ENCODE measurements around the gene ASPDH. TPM values are rescaled to one million over a fixed set of nuclear protein-coding genes. Genes with fewer than 3 reads are reported as not detected.

ASPDH gene
- total RNA-seq, 1 experiment from 2014 or later = not detected

DNA sequence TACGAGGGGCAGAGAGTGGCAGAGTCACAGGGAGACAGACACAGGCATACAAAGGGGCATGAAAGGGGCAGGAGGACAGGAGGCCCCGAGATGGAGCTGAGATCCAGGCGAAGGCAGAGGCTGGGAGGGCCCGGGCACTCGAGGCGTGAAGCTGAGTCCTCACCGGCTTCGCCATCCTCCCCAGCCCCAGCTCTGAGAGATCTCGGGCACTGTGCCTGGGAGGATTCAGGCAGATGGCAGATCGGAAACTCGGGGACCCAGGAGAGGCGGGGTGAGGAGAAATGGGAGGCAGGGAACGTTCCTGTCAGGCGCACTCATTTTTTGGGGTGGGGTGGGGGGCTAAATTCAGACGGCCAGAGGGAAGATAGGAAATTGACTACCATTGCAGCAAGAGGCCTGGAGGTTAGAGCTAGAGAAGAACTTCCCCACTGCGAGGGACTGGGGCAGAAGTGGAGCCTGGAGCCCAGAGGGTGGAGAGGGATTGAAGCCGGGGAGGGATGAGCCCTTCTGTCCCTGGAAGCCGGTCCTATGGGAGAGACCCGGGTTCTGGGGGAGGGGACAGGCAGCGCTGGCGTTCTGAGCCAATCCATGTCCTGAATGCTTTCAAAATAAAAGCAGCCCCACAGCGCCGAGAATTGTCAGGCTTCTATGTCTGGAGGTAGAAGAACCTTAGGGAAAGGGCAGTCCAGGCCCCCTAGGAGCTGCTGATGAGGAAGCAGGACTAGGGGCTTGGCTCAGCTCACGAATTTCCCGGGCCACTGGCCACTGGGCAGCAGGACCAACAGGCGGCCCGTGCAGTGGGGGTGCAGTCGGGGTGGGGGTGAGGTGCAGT, 42.0 kb upstream of the ASPDH start:
- CTCF ChIA-PET = interaction anchor here (0.6 to 2.6 kb wide), 23 partner anchors 8 to 375 kb away, joined by 3 to 40 read pairs (median 4); partner anchors contain the start of gene JOSD2
- ATAC-seq (no peak; the same call in 1 of the 2 replicates), DNase-seq (ENCODE audit: low read depth, low spot score) (no peak)
- POLR2A ChIA-PET = no interaction called here
- H3K4me3 ChIP-seq (replicated peaks in 1 of 2; ENCODE audit: low read depth in 1 of 2, low read length in 2 of 2) = peak overlapping the region; percentile 58 to 68
- H3K4me2 ChIP-seq (ENCODE audit: low read length) = peak overlapping the region; percentile 99
- no peaks in the 10 kb centered on the region for H3K36me3 ChIP-seq (ENCODE audit: control insufficient read depth in 1 of 2, insufficient read depth in 2 of 2, low read length in 2 of 2)
- intact Hi-C loops (cut with micrococcal nuclease) = no loop called here
- TF ChIP-seq TCF7L2 (IDR thresholded peaks at IDR 0.05; ENCODE audit: borderline replicate concordance, extremely low read depth, insufficient read depth, insufficient read length) (no peak), SIN3A (IDR thresholded peaks at IDR 0.05; ENCODE audit: low read depth) (no peak), EZH2phosphoT487 (IDR thresholded peaks at IDR 0.05; ENCODE audit: borderline replicate concordance) (no peak), CEBPB (IDR thresholded peaks at IDR 0.05; ENCODE audit: low read depth) (no peak), ZFX (IDR thresholded peaks at IDR 0.05) (no peak), EZH2 (IDR thresholded peaks at IDR 0.05) (no peak), YY1 (IDR thresholded peaks at IDR 0.05; ENCODE audit: extremely low read depth, insufficient replicate concordance, low read depth, low read length) (no peak)
- TF ChIP-seq, protein P1, sequence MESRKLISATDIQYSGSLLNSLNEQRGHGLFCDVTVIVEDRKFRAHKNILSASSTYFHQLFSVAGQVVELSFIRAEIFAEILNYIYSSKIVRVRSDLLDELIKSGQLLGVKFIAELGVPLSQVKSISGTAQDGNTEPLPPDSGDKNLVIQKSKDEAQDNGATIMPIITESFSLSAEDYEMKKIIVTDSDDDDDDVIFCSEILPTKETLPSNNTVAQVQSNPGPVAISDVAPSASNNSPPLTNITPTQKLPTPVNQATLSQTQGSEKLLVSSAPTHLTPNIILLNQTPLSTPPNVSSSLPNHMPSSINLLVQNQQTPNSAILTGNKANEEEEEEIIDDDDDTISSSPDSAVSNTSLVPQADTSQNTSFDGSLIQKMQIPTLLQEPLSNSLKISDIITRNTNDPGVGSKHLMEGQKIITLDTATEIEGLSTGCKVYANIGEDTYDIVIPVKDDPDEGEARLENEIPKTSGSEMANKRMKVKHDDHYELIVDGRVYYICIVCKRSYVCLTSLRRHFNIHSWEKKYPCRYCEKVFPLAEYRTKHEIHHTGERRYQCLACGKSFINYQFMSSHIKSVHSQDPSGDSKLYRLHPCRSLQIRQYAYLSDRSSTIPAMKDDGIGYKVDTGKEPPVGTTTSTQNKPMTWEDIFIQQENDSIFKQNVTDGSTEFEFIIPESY (IDR thresholded peaks at IDR 0.05; ENCODE audit: extremely low read depth, insufficient replicate concordance, low read length) = no peak
- TF ChIP-seq, protein P2, sequence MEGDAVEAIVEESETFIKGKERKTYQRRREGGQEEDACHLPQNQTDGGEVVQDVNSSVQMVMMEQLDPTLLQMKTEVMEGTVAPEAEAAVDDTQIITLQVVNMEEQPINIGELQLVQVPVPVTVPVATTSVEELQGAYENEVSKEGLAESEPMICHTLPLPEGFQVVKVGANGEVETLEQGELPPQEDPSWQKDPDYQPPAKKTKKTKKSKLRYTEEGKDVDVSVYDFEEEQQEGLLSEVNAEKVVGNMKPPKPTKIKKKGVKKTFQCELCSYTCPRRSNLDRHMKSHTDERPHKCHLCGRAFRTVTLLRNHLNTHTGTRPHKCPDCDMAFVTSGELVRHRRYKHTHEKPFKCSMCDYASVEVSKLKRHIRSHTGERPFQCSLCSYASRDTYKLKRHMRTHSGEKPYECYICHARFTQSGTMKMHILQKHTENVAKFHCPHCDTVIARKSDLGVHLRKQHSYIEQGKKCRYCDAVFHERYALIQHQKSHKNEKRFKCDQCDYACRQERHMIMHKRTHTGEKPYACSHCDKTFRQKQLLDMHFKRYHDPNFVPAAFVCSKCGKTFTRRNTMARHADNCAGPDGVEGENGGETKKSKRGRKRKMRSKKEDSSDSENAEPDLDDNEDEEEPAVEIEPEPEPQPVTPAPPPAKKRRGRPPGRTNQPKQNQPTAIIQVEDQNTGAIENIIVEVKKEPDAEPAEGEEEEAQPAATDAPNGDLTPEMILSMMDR (IDR thresholded peaks at IDR 0.05 in 2 of 3, conservative IDR thresholded peaks at IDR 0.05 in 1 of 3; ENCODE audit: borderline replicate concordance in 1 of 3, insufficient read depth in 1 of 3, low read depth in 2 of 3, low read length in 2 of 3) = no peak
- H4K20me1 ChIP-seq (ENCODE audit: insufficient read depth) = no peaks in the 10 kb centered on the region
- H3K9me3 ChIP-seq (ENCODE audit: control insufficient read depth in 1 of 2, insufficient read depth in 1 of 2, low read depth in 1 of 2, low read length in 2 of 2) = no peaks in the 10 kb centered on the region
- H3K79me2 ChIP-seq (ENCODE audit: insufficient read depth, low read length) = no peaks in the 10 kb centered on the region
- H3K27ac ChIP-seq (ENCODE audit: low read depth, low read length) = no peak overlapping the region; the same call in 1 of the 2 replicates
- peak overlapping the region; percentile 55 for H3K9ac ChIP-seq (ENCODE audit: low read length)
- no peaks in the 10 kb centered on the region for H3K27me3 ChIP-seq (ENCODE audit: insufficient read depth, low read length)
- RAD21 ChIA-PET (ENCODE audit: low non-redundant PET in 1 of 2, low total read pairs in 2 of 2, uncharacterized antibody in 2 of 2, unreplicated experiment in 2 of 2) = interaction anchor here in 1 of 2 experiments (0.6 kb wide), 1 partner anchor 18 kb away, joined by 7 read pairs; no protein-coding TSS in a partner anchor
- peak overlapping the region; percentile 14 for H2AFZ ChIP-seq (ENCODE audit: low read depth, low read length, poor library complexity, severe bottlenecking)
- no peaks in the 10 kb centered on the region for H3K9me2 ChIP-seq (ENCODE audit: insufficient read depth)
- peaks cover 10 to 19% of the 10 kb centered on the region in 2 experiments; a peak in 3 of 4 replicates for H3K4me1 ChIP-seq (ENCODE audit: control insufficient read depth in 1 of 2, insufficient read depth in 2 of 2, low read length in 2 of 2)
- no TSS peak for BruUV-seq (replicated peaks)
